Sciatic nerve (tissue), 2 donors: ENCODE measurements around the gene ZFR. TPM values are rescaled to one million over a fixed set of nuclear protein-coding genes. Genes with fewer than 3 reads are reported as not detected.
"Not testable (repeated sequence)": the region's sequence is repeated elsewhere in the genome, so short reads cannot be mapped to it uniquely, and the experiment has no call there.

Experiments used
- ATAC-seq: fragments of 200-7000 bp; cut with Tn5 transposase; one replicate; pipeline ENCODE4 v1.9.1; 2020; ENCODE audit warnings: mild to moderate bottlenecking, moderate library complexity
- DNase-seq: peaks from one replicate; pipeline ENCODE4 v3.0.0-alpha.2; 2020; ENCODE audit warnings: low spot score
- intact Hi-C: fragments of 100-400 bp; cut with DNase I; formaldehyde crosslinking; loops from one replicate; pipeline ENCODE4 v1.14.2; 2022
- total RNA-seq: library from RNA; stranded (reverse); fragmentation: NEBNext Ultra II Directional; extraction: Animal tissue kit (Norgen Biotek cat#: 25700); gene quantifications from one replicate; pipeline ENCODE4 v1.2.1, GENCODE V29; 2021
- donor health status: DM: no; HTN: no; CAD: no.
- donor health status: DM: no; HTN: no; CAD: no.

Gene ZFR
- total RNA-seq, 1 donor from 2014 or later: 78.4 TPM

- intact Hi-C loops: loop anchor here (5.0 kb wide), 1 partner anchor 100 kb away; no protein-coding TSS in a partner anchor
- DNase-seq (no peak), ATAC-seq (no peak)
These were observed 112.6 kb downstream of the ZFR start for GRCh38 chr5:32331935-32332274.

- ATAC-seq (no peak), DNase-seq (no peak)
- intact Hi-C loops: loop anchor here (5.0 kb wide), 1 partner anchor 99 kb away; no protein-coding TSS in a partner anchor
These were observed 113.2 kb downstream of the ZFR start for GRCh38 chr5:32331217-32331934.

- peak; percentile 29 for ATAC-seq
These were observed 114.2 kb downstream of the ZFR start for GRCh38 chr5:32330126-32330971.

GRCh38 chr5:32329395-32329834 lies 115.1 kb downstream of the ZFR start:
- intact Hi-C loops: no loop called here
- ATAC-seq (peak; percentile 93), DNase-seq (peak; percentile 71)

More at GRCh38 chr5:32330126-32330971, 114.2 kb downstream of the ZFR start:
- intact Hi-C loops: loop anchor here (5.0 kb wide), 1 partner anchor 98 kb away; no protein-coding TSS in a partner anchor
- DNase-seq: no peak

- intact Hi-C loops: no loop called here
These were observed 118.2 kb downstream of the ZFR start for GRCh38 chr5:32326216-32326772.

GRCh38 chr5:32325616-32326015 lies 118.9 kb downstream of the ZFR start:
- no peak for DNase-seq
- intact Hi-C loops: no loop called here
- ATAC-seq: no peak

More at GRCh38 chr5:32326216-32326772, 118.2 kb downstream of the ZFR start:
- ATAC-seq (no peak), DNase-seq (no peak)

GRCh38 chr5:32325062-32325461 lies 119.5 kb downstream of the ZFR start:
- ATAC-seq (no peak), DNase-seq (no peak)
- intact Hi-C loops: no loop called here

- ATAC-seq (no peak), DNase-seq (no peak)
- intact Hi-C loops: no loop called here
These were observed 120.8 kb downstream of the ZFR start for GRCh38 chr5:32323741-32324140.

- DNase-seq (no peak), ATAC-seq (no peak)
- intact Hi-C loops: no loop called here
These were observed 121.7 kb downstream of the ZFR start for GRCh38 chr5:32322882-32323281.

GRCh38 chr5:32321787-32322186 lies 122.8 kb downstream of the ZFR start:
- ATAC-seq, intact Hi-C loops, DNase-seq: not testable (repeated sequence)

GRCh38 chr5:32320576-32320975 lies 124.0 kb downstream of the ZFR start:
- intact Hi-C loops: no loop called here
- DNase-seq (no peak), ATAC-seq (no peak)

- ATAC-seq (no peak), DNase-seq (no peak)
- intact Hi-C loops: no loop called here
These were observed 124.5 kb downstream of the ZFR start for GRCh38 chr5:32319926-32320543.

- DNase-seq: no peak
- ATAC-seq: peak; percentile 25
- intact Hi-C loops: no loop called here
These were observed 125.1 kb downstream of the ZFR start for GRCh38 chr5:32319392-32319791.

GRCh38 chr5:32317041-32317440 lies 127.5 kb downstream of the ZFR start:
- ATAC-seq: no peak
- intact Hi-C loops: no loop called here
- DNase-seq: no peak

- no peak for DNase-seq
- intact Hi-C loops: no loop called here
- ATAC-seq: no peak
These were observed 129.1 kb downstream of the ZFR start for GRCh38 chr5:32315221-32316014.

- ATAC-seq (no peak), DNase-seq (no peak)
- intact Hi-C loops: no loop called here
These were observed 129.9 kb downstream of the ZFR start for GRCh38 chr5:32314658-32315057.

- ATAC-seq, intact Hi-C loops: not testable (repeated sequence)
These were observed 130.4 kb downstream of the ZFR start for GRCh38 chr5:32314152-32314488.

GRCh38 chr5:32312595-32313332 lies 131.8 kb downstream of the ZFR start, which contains the start of gene MTMR12:
Gene MTMR12 (minus strand): TSS chr5:32312939. CDS start chr5:32312838, 101 bp downstream.
- intact Hi-C loops: no loop called here
- ATAC-seq: peak; percentile 99
- peak; percentile 100 for DNase-seq

More at GRCh38 chr5:32314152-32314488, 130.4 kb downstream of the ZFR start:
- DNase-seq: not testable (repeated sequence)
